ENCODE results near the gene ARHGEF28. TPM values are rescaled to one million over a fixed set of nuclear protein-coding genes. Genes with fewer than 3 reads are reported as not detected.

Gene ARHGEF28
- polyA plus RNA-seq, 3 donors: not detected

- H2AFZ ChIP-seq (ENCODE audit: insufficient read depth, low read depth, low read length, poor library complexity, severe bottlenecking): no peak overlapping the region
- H3K79me2 ChIP-seq (ENCODE audit: insufficient read depth, low read length): no peaks in the 10 kb centered on the region
- Mint-ChIP-seq H3K27me3 (ENCODE audit: low read depth in 3 of 3) (peaks cover 7 to 9% (median 8%) of the 10 kb centered on the region in 3 donors), H3K9me3 (peaks cover 0 to 7% (median 0%) of the 10 kb centered on the region in 7 donors), H3K27ac (no peak overlapping the region), H3K4me3 (no peak overlapping the region), H3K4me1 (no peaks in the 10 kb centered on the region), H3K36me3 (no peaks in the 10 kb centered on the region)
- H3K4me1 ChIP-seq (ENCODE audit: control insufficient read depth in 1 of 2, insufficient read depth in 2 of 2, low read length in 2 of 2): no peaks in the 10 kb centered on the region
- intact Hi-C loops (cut with micrococcal nuclease): no loop called here
- no peaks in the 10 kb centered on the region for H3K9me3 ChIP-seq (replicated peaks in 1 of 2; ENCODE audit: control insufficient read depth in 1 of 2, insufficient read depth in 1 of 2, low read length in 2 of 2)
- no peak overlapping the region for H3K4me3 ChIP-seq (replicated peaks in 1 of 3; ENCODE audit: low read depth in 2 of 3, low read length in 3 of 3)
- H3K27me3 ChIP-seq (ENCODE audit: control insufficient read depth in 2 of 2, insufficient read depth in 2 of 2, low read length in 2 of 2): no peaks in the 10 kb centered on the region
- no peak overlapping the region for H3K4me2 ChIP-seq (replicated peaks; ENCODE audit: extremely low read depth, low read length, poor library complexity, severe bottlenecking)
- H3K9ac ChIP-seq (ENCODE audit: insufficient read depth, low read length, poor library complexity, severe bottlenecking): no peak overlapping the region
- TF ChIP-seq CTCF (IDR thresholded peaks at IDR 0.05): no peak
- no peak overlapping the region for H3K27ac ChIP-seq (ENCODE audit: low read depth in 1 of 2, low read length in 2 of 2)
- no peak for DNase-seq
- H4K20me1 ChIP-seq (ENCODE audit: insufficient read depth, low read length): no peaks in the 10 kb centered on the region
- H3K36me3 ChIP-seq (replicated peaks in 1 of 2; ENCODE audit: control insufficient read depth in 1 of 2, insufficient read depth in 2 of 2, low read length in 2 of 2): no peaks in the 10 kb centered on the region
- WGBS (ENCODE audit: insufficient coverage): 82% methylated on average over 4 of the region's 5 CpGs
Measured at GRCh38 chr5:73938938-73939320, 312.9 kb downstream of the ARHGEF28 start.

GRCh38 chr5:73939557-73939956, 313.6 kb downstream of the ARHGEF28 start:
- Histone ChIP-seq H3K9me3 (replicated peaks in 1 of 2; ENCODE audit: control insufficient read depth in 1 of 2, insufficient read depth in 1 of 2, low read length in 2 of 2) (no peaks in the 10 kb centered on the region), H3K27me3 (ENCODE audit: control insufficient read depth in 2 of 2, insufficient read depth in 2 of 2, low read length in 2 of 2) (no peaks in the 10 kb centered on the region), H3K79me2 (ENCODE audit: insufficient read depth, low read length) (no peaks in the 10 kb centered on the region), H3K36me3 (replicated peaks in 1 of 2; ENCODE audit: control insufficient read depth in 1 of 2, insufficient read depth in 2 of 2, low read length in 2 of 2) (no peaks in the 10 kb centered on the region), H3K9ac (ENCODE audit: insufficient read depth, low read length, poor library complexity, severe bottlenecking) (no peak overlapping the region), H4K20me1 (ENCODE audit: insufficient read depth, low read length) (no peaks in the 10 kb centered on the region), H3K4me3 (replicated peaks in 1 of 3; ENCODE audit: low read depth in 2 of 3, low read length in 3 of 3) (no peak overlapping the region), H2AFZ (ENCODE audit: insufficient read depth, low read depth, low read length, poor library complexity, severe bottlenecking) (no peak overlapping the region), H3K4me1 (ENCODE audit: control insufficient read depth in 1 of 2, insufficient read depth in 2 of 2, low read length in 2 of 2) (no peaks in the 10 kb centered on the region), H3K4me2 (replicated peaks; ENCODE audit: extremely low read depth, low read length, poor library complexity, severe bottlenecking) (no peak overlapping the region), H3K27ac (ENCODE audit: low read depth in 1 of 2, low read length in 2 of 2) (no peak overlapping the region)
- intact Hi-C loops (cut with micrococcal nuclease): no loop called here
- Mint-ChIP-seq H3K9me3 (peaks cover 0 to 12% (median 0%) of the 10 kb centered on the region in 7 donors), H3K27me3 (ENCODE audit: low read depth in 3 of 3) (peaks cover 7 to 9% (median 8%) of the 10 kb centered on the region in 3 donors), H3K36me3 (no peaks in the 10 kb centered on the region), H3K27ac (no peak overlapping the region), H3K4me1 (no peaks in the 10 kb centered on the region), H3K4me3 (no peak overlapping the region)
- no peak for TF ChIP-seq CTCF (IDR thresholded peaks at IDR 0.05)
- no peak for DNase-seq
- no CpG with 5 or more reads among the region's 3 CpGs for WGBS (ENCODE audit: insufficient coverage)

Data from CD14-positive monocyte (primary cell).